NCI-H2196 treated with DMSO at 0.1 percent for 48 hours (cell line): ENCODE results near the gene GTF2E1.

Source experiments
- DNase-seq: peaks from one replicate; lab custom pipeline; 2025; ENCODE audit not compliant: unreplicated experiment; lab: John Stamatoyannopoulos, UW

Gene GTF2E1

GRCh38 chr3:120797857-120798256 lies 55.3 kb downstream of the GTF2E1 start:
- DNase-seq, result no peak

GRCh38 chr3:120798346-120798745 lies 55.8 kb downstream of the GTF2E1 start:
- DNase-seq, result no peak

DNA sequence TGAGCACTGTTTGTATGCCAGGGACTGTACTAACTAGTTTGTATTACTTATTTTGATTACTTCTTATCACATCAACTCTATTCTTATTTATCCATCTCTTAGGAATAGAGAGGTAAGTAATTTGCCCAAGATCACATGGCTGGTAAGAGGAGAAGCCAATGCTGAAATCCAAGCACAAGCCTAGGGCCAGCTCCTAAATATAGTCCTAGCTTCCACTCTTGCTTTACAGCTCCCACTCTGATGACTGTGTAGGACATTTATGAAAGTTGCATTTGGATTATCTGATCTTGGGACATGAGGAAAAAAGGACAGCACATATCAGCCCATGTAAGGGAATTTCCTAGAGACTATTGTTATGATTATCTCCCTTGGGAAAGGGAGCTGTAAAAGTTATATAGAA lies 58.1 kb downstream of the GTF2E1 start:
- DNase-seq, result no peak

DNA sequence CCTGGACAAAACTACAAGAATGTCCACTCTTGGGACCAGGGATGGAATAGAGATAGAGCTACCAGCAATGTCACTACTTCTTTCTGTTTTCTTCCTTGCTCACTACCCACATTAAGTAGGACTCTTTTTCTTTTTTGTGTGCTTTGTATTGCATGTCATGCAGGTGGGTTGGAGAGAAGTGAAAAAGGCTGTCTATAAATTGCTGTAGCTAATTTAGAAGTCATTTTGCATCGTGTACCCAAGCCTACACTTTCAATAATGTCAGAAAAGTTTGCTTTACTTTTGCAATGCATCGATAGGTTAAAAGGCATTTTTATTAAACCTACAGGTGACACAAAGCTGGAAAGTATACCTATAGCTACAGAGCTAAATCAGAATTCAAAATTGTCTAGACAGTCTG lies 58.9 kb downstream of the GTF2E1 start:
- no peak for DNase-seq

- no peak for DNase-seq
These were observed 60.4 kb downstream of the GTF2E1 start for GRCh38 chr3:120802916-120803315.

DNA sequence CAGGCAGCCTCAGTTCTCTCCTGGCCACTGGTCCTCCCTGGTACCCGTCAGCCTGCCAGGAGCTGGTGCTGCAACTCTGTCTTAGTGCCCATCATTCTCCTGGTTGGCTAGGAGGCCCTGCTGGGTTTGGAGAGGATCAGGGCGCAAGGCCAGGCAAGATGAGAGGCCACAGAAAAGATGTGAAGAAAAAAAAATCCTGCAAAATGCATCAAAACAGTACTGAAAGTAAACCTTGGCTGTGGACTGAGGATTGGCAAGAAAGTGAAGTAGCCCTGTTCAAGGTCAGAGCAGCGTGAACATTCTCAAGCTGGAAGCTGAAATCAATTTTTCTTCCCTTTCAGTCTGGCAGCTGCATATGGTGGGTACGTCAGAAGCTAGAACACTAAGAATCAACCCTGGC lies 74.2 kb downstream of the GTF2E1 start:
- DNase-seq, result no peak

- no peak for DNase-seq
These were observed 78.2 kb downstream of the GTF2E1 start for GRCh38 chr3:120820748-120821147.

GRCh38 chr3:120821426-120821825 lies 78.9 kb downstream of the GTF2E1 start:
- DNase-seq, result no peak

DNA sequence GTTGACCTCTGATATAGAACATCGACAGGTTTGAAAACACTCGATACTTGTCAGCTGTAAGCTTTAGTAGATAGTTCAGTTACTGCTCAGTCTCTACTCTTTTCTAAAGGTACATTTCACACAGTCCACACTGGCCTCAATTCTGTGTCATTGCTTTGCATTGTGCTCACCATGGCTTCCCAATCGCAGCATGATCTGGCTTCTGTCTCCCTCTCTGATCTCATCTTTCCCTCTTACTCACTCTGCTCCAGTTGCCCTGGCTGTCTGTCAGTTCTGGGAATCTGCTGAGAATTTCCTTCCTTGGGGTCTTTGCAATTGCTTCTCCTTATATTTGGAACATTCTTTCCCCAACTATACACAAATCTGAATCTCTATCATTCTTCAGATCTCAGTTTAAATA lies 80.6 kb downstream of the GTF2E1 start:
- DNase-seq, result no peak

DNA sequence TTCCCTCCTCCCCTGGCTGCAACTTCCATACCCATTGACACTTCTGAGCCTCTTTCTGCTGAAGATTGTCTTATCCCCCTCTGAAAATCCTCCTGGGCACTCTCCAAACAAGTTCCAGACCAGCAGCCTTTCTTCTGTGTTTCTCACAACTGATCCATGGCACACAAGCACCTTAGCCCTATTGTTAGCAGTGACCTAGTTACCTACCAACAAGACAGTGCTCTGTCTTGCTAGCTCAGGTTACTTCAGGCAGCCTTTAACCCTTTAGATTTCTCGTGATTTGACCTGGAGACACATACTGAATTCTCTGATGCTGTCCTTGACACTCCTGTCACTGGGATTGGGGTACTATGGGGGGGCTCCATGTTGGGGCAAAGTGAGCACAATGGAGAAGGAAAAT lies 82.1 kb downstream of the GTF2E1 start:
- DNase-seq, result no peak

DNA sequence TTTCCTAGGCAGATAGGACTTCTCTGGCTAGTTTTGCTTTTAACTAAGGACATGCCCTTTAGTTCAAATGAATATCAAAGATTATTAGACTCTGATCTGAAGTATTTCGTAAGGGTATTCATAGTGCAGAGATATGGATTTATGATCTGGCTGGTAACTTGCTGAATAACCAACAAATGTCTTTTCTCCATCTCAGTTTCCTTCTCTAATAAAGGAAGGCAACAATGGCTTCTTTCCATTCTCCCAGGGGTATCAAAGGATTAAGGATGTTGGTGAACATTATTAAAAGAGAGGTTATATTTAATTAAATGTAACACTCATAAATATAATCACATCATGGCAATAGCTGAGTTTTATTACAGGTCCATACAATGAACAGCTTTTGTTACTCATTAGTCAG lies 86.3 kb downstream of the GTF2E1 start:
- DNase-seq, result no peak

DNA sequence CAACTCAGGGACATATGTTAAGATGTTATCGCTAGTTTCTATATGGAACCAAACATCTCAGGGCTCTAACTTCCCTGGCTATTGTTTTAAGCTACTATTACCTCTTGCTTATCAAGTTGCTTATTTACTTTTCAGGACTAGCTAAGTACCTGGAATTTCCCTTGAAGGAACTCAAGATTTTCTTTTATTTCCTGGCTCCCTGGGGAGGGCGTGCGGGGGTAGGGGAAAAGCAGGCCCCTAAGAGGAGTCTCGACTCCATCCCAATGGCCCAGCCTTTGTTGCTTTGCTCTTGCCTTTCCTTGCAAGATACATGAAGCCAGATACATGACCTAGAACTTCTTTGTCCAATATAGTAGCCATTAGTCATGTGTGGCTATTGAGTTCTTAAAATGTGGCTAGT lies 88.5 kb downstream of the GTF2E1 start:
- DNase-seq, result no peak
